K562 (cell line): ENCODE data around the gene MPDZ. TPM values are rescaled to one million over a fixed set of nuclear protein-coding genes. Genes with fewer than 3 reads are reported as not detected.
A peak's percentile ranks its signal among the peaks of the same experiment; 100 is the strongest.

Experiments
- ARHGAP35 ChIP-seq: fragments of 450-650 bp; IDR thresholded peaks from 2 replicates; pipeline ENCODE4 v1.6.1; 2018; ENCODE audit not compliant: partially characterized antibody
- CHAMP1 ChIP-seq: fragments of 450-650 bp; IDR thresholded peaks from 2 replicates; pipeline ENCODE4 v1.6.1; 2016; ENCODE audit warnings: mild to moderate bottlenecking
- DMBX1 ChIP-seq: fragments of 250-450 bp; sonication (Bioruptor Pico); IDR thresholded peaks from 2 replicates; pipeline ENCODE4 v1.8.0; 2022; ENCODE audit warnings: inconsistent platforms, mild to moderate bottlenecking, moderate library complexity, borderline replicate concordance
- ELK3 ChIP-seq: fragments of 450-650 bp; formaldehyde crosslinking; IDR thresholded peaks from 2 replicates; pipeline ENCODE4 v1.4.0; 2020; ENCODE audit warnings: mild to moderate bottlenecking
- FOXK2 ChIP-seq, 2 experiments: fragments of 450-650 bp; IDR thresholded peaks in 1 of 2; conservative IDR thresholded peaks in 1 of 2; 2 replicates each; pipeline ENCODE4 v1.6.1; 2016; ENCODE audit warnings: low read depth in 2 of 2, mild to moderate bottlenecking in 1 of 2
- HSF4 ChIP-seq: fragments of 250-450 bp; sonication (Bioruptor Pico); IDR thresholded peaks from 2 replicates; pipeline ENCODE4 v2.1.2; 2022; ENCODE audit warnings: mild to moderate bottlenecking, moderate library complexity, borderline replicate concordance
- MXD1 ChIP-seq: fragments of 250-450 bp; sonication (Bioruptor Pico); IDR thresholded peaks from 2 replicates; pipeline ENCODE4 v1.8.0; 2021; ENCODE audit warnings: borderline replicate concordance, mild to moderate bottlenecking, moderate library complexity; ENCODE audit not compliant: poor library complexity, severe bottlenecking
- NCOA1 ChIP-seq: fragments of 450-650 bp; IDR thresholded peaks from 2 replicates; pipeline ENCODE4 v1.6.1; 2016; ENCODE audit warnings: low read depth
- PPARD ChIP-seq: fragments of 250-450 bp; sonication (Bioruptor Pico); IDR thresholded peaks from 2 replicates; pipeline ENCODE4 v1.8.0; 2022; ENCODE audit warnings: inconsistent platforms, mild to moderate bottlenecking, moderate library complexity
- RBM22 ChIP-seq: fragments of 200-400 bp; formaldehyde crosslinking; IDR thresholded peaks from 2 replicates; pipeline ENCODE4 v1.6.1; 2018; ENCODE audit warnings: low read length, low read depth; ENCODE audit not compliant: poor library complexity, severe bottlenecking
- RBM25 ChIP-seq: fragments of 200-400 bp; formaldehyde crosslinking; IDR thresholded peaks from 2 replicates; pipeline ENCODE4 v1.6.1; 2018; ENCODE audit warnings: low read length, low read depth, moderate library complexity; ENCODE audit not compliant: severe bottlenecking
- SMARCE1 ChIP-seq: fragments of 450-650 bp; IDR thresholded peaks from 2 replicates; pipeline ENCODE4 v1.7.1; 2016; ENCODE audit warnings: mild to moderate bottlenecking
- STAT6 ChIP-seq: sonication (generic); formaldehyde crosslinking; IDR thresholded peaks from 2 replicates; pipeline ENCODE4 v1.8.1; 2023; ENCODE audit warnings: mild to moderate bottlenecking, missing genetic modification reagents
- ZEB2 ChIP-seq: fragments of 450-650 bp; IDR thresholded peaks from 2 replicates; pipeline ENCODE4 v1.6.1; 2016
- ZKSCAN3 ChIP-seq: fragments of 250-450 bp; sonication (Bioruptor Pico); IDR thresholded peaks from 2 replicates; pipeline ENCODE4 v1.4.0; 2020
- ZNF589 ChIP-seq: fragments of 200-800 bp; sonication (Bioruptor generic); IDR thresholded peaks from 2 replicates; pipeline ENCODE4 v1.6.1; 2016; ENCODE audit warnings: low read depth, missing genetic modification characterization, missing compliant biosample characterization
- polyA plus RNA-seq, 8 experiments: library from polyadenylated mRNA; depleted of rRNA in 4 of 8; stranded (reverse) in 5 of 8; unstranded in 3 of 8; fragments of >200 nt; fragmentation: Nextera tagmentation in 2 of 8; fragmentation: Illumina TruSeq in 1 of 8; extraction: Ambion mirVana in 2 of 8; extraction: Trizol in 1 of 8; gene quantifications; 2 replicates each; pipeline versions ENCODE4 v1.2.1 to v1.2.3, GENCODE V29; 2011 to 2014; ENCODE audit warnings: inconsistent platforms in 1 of 8, missing spikeins in 1 of 8
- total RNA-seq, 7 experiments: library from RNA; depleted of rRNA in 6 of 7; stranded (reverse); fragments of >200 nt in 6 of 7; fragmentation: Illumina TruSeq in 2 of 7; extraction: Trizol in 2 of 7; gene quantifications; 2 replicates each; pipeline versions ENCODE4 v1.2.1 to v1.2.3, GENCODE V29; 2011 to 2021; ENCODE audit warnings: low replicate concordance in 1 of 7
- TF ChIP-seq, protein P1 (sequence below): fragments of 450-650 bp; IDR thresholded peaks from 2 replicates; pipeline ENCODE4 v1.6.1; 2016; ENCODE audit warnings: missing biosample characterization, missing genetic modification characterization
- TF ChIP-seq, protein P2 (sequence below): fragments of 450-650 bp; formaldehyde crosslinking; IDR thresholded peaks from 2 replicates; pipeline ENCODE4 v1.4.0; 2022; ENCODE audit warnings: missing genetic modification characterization

Gene MPDZ
- total and polyA plus RNA-seq, 9 of the 15 experiments (the other 6 are each of a cell fraction or from before 2014, with no cell fraction given): 3.9 to 13.2 (median 5.7) TPM

DNA sequence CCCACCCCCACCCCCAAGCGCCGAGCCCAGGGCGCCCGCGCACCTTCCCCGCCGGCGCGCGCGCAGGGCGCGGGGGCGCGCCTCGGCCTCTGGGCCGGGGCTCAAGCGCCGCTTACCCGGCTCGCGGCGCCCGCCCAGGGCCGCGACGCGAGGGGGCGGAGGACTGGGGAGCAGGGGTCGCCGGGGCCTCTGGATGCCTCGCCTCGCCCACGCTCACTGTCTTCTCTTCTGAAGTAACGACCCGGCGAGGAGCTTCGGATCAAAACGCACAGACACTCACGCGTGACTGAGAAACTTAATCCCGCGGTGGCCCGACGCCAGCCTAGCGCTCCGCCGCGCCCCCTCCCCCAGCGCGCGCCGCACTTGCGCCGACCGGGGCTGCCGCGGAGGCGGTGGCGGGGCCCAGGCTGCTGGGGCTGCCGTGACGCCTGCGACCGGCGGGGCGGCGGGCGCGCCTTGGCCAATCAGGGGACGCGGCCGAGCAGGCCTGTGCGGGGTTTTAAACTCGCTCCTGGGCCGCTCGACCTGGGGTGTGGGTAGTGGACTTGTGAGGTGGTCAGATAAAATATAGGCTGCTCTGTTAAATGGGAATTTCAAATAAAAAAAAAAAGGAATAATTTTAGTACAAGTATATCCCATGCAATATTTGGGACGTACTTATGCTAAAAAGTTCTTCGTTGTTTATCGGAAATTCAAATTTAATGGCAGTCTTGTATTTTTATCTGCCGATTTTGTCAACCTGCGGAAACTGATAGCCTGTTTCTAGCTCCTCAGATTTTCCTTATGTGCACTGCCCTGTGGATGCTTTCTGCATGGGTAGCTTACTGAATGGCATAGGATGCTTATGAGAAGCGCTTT is at the start of gene MPDZ (continued):
- TF ChIP-seq MXD1 (CRISPR knock-in tag) (no peak), HSF4 (CRISPR knock-in tag) (no peak), ZKSCAN3 (CRISPR knock-in tag) (no peak), NCOA1 (no peak), ZNF589 (CRISPR knock-in tag) (0 out of 2 replicates have a peak, but pooled peaks have one; percentile 24), STAT6 (no peak), PPARD (CRISPR knock-in tag) (no peak), DMBX1 (CRISPR knock-in tag) (no peak), RBM22 (no peak), ARHGAP35 (no peak), CHAMP1 (no peak), ZEB2 (no peak), RBM25 (peak; percentile 26), FOXK2 (conservative IDR thresholded peaks at IDR 0.05 in 1 of 2, IDR thresholded peaks at IDR 0.05 in 1 of 2; ENCODE audit: low read depth in 2 of 2) (no peak), ELK3 (no peak), SMARCE1 (no peak)
- TF ChIP-seq, protein P1, sequence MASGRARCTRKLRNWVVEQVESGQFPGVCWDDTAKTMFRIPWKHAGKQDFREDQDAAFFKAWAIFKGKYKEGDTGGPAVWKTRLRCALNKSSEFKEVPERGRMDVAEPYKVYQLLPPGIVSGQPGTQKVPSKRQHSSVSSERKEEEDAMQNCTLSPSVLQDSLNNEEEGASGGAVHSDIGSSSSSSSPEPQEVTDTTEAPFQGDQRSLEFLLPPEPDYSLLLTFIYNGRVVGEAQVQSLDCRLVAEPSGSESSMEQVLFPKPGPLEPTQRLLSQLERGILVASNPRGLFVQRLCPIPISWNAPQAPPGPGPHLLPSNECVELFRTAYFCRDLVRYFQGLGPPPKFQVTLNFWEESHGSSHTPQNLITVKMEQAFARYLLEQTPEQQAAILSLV (tag): no peak
- TF ChIP-seq, protein P2, sequence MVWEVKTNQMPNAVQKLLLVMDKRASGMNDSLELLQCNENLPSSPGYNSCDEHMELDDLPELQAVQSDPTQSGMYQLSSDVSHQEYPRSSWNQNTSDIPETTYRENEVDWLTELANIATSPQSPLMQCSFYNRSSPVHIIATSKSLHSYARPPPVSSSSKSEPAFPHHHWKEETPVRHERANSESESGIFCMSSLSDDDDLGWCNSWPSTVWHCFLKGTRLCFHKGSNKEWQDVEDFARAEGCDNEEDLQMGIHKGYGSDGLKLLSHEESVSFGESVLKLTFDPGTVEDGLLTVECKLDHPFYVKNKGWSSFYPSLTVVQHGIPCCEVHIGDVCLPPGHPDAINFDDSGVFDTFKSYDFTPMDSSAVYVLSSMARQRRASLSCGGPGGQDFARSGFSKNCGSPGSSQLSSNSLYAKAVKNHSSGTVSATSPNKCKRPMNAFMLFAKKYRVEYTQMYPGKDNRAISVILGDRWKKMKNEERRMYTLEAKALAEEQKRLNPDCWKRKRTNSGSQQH (CRISPR knock-in tag): no peak
